ENCODE data around the gene GORASP2.

Gene GORASP2

DNA sequence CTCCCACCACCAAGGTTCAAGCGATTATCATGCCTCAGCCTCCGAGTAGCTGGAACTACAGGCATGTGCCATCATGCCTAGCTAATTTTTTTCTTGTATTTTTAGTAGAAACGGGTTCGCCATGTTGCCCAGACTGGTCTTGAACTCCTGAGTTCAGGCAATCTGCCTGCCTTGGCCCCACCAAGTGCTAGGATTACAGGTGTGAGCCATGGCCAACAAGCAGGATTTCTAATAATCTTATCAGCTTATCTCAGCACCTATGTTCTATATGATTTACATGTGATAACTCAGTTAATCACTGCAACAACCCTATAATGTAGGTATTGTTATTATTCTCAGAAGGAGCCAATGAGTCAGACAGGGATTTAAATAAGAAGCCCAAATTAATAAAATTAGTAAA lies 80.3 kb downstream of the GORASP2 start:
- H3K9me3 ChIP-seq (ENCODE audit: severe bottlenecking): no peaks in the 10 kb centered on the region
- peaks cover 31% of the 10 kb centered on the region for H3K36me3 ChIP-seq
- H3K27ac ChIP-seq: no peak overlapping the region
- TF ChIP-seq, protein P1, sequence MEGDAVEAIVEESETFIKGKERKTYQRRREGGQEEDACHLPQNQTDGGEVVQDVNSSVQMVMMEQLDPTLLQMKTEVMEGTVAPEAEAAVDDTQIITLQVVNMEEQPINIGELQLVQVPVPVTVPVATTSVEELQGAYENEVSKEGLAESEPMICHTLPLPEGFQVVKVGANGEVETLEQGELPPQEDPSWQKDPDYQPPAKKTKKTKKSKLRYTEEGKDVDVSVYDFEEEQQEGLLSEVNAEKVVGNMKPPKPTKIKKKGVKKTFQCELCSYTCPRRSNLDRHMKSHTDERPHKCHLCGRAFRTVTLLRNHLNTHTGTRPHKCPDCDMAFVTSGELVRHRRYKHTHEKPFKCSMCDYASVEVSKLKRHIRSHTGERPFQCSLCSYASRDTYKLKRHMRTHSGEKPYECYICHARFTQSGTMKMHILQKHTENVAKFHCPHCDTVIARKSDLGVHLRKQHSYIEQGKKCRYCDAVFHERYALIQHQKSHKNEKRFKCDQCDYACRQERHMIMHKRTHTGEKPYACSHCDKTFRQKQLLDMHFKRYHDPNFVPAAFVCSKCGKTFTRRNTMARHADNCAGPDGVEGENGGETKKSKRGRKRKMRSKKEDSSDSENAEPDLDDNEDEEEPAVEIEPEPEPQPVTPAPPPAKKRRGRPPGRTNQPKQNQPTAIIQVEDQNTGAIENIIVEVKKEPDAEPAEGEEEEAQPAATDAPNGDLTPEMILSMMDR (IDR thresholded peaks at IDR 0.05; ENCODE audit: low read depth, low read length): no peak
- H3K4me3 ChIP-seq (ENCODE audit: low read depth, low read length): no peak overlapping the region
- peak; percentile 54 for DNase-seq
- no peaks in the 10 kb centered on the region for H3K27me3 ChIP-seq (ENCODE audit: insufficient read depth, low read depth, severe bottlenecking)

DNA sequence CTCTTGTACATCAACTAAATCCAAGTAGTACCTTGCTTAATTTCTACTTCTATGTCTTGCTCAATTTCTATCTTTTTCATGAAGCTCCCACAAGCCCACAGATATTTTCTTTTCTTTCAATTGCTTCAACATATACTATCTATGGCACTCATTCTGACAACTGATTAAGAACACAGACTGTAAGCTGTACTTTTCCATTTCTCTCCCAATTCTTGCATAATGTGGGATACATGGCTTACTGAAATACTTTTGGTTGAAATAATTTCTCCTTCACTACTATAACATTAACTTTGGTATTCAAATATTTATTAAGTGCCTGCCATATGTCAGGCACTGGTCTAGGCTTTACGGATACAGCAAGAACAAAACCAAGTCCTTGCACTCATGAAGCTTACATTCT lies 84.8 kb downstream of the GORASP2 start:
- H3K4me3 ChIP-seq (ENCODE audit: low read depth, low read length): no peak overlapping the region
- DNase-seq: no peak
- TF ChIP-seq, protein P1 (IDR thresholded peaks at IDR 0.05; ENCODE audit: low read depth, low read length): no peak
- peaks cover 12% of the 10 kb centered on the region for H3K36me3 ChIP-seq
- no peaks in the 10 kb centered on the region for H3K27me3 ChIP-seq (ENCODE audit: insufficient read depth, low read depth, severe bottlenecking)
- no peak overlapping the region for H3K27ac ChIP-seq
- H3K9me3 ChIP-seq (ENCODE audit: severe bottlenecking): no peaks in the 10 kb centered on the region

DNA sequence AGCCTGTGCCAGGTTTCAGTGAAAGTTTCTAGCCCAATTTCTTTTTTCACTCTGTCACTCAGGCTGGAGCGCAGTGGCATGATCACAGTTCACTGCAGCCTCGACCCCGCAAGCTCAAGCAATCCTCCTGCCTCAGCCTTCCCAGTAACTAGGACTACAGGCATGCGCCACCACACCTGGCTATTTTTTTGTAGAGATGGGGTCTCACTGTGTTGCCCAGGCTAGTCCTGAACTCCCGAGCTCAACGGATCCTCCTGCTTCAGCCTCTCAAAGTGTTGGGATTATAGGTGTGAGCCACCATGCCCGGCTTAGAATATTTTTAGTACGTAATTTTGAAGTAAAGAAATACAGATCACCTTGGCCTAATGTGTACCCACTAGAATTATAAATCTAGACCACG lies 87.1 kb downstream of the GORASP2 start:
- no peak overlapping the region for H3K27ac ChIP-seq
- no peak overlapping the region for H3K4me3 ChIP-seq (ENCODE audit: low read depth, low read length)
- peaks cover 7% of the 10 kb centered on the region; the same call in 1 of the 2 replicates for H3K36me3 ChIP-seq
- DNase-seq: no peak
- TF ChIP-seq, protein P1 (IDR thresholded peaks at IDR 0.05; ENCODE audit: low read depth, low read length): no peak
- H3K27me3 ChIP-seq (ENCODE audit: insufficient read depth, low read depth, severe bottlenecking): no peaks in the 10 kb centered on the region
- H3K9me3 ChIP-seq (ENCODE audit: severe bottlenecking): no peaks in the 10 kb centered on the region
